BE2C (cell line): ENCODE data around the gene NR5A1.

ENCODE experiments used
- DNase-seq: peaks from one replicate; pipeline ENCODE4 v3.0.0-alpha.2; 2020
- H3K27me3 ChIP-seq: fragments of 250-450 bp; sonication (Bioruptor Pico); 2 replicates; pipeline ENCODE4 v1.5.1; 2020; ENCODE audit warnings: mild to moderate bottlenecking
- H3K36me3 ChIP-seq: fragments of 250-450 bp; sonication (Bioruptor Pico); 2 replicates; pipeline ENCODE4 v1.5.1; 2020; ENCODE audit warnings: mild to moderate bottlenecking
- H3K4me1 ChIP-seq: fragments of 250-450 bp; sonication (Bioruptor Pico); 2 replicates; pipeline ENCODE4 v1.5.1; 2020
- H3K4me3 ChIP-seq: 2 replicates; pipeline ENCODE4 v1.5.1; 2011; ENCODE audit warnings: low read depth, low read length
- H3K9me3 ChIP-seq: fragments of 250-450 bp; sonication (Bioruptor Pico); 2 replicates; pipeline ENCODE4 v1.5.1; 2020
- TF ChIP-seq, protein P1 (sequence below): IDR thresholded peaks from 2 replicates; pipeline ENCODE4 v1.5.1; 2012; ENCODE audit warnings: mild to moderate bottlenecking, low read depth, low read length

NR5A1 gene

GRCh38 chr9:124503713-124504529 is 3.3 kb downstream of the NR5A1 start:
- no peak for DNase-seq
- H3K4me3 ChIP-seq: no peak overlapping the region
- H3K27me3 ChIP-seq: peaks cover 48% of the 10 kb centered on the region
- TF ChIP-seq, protein P1, sequence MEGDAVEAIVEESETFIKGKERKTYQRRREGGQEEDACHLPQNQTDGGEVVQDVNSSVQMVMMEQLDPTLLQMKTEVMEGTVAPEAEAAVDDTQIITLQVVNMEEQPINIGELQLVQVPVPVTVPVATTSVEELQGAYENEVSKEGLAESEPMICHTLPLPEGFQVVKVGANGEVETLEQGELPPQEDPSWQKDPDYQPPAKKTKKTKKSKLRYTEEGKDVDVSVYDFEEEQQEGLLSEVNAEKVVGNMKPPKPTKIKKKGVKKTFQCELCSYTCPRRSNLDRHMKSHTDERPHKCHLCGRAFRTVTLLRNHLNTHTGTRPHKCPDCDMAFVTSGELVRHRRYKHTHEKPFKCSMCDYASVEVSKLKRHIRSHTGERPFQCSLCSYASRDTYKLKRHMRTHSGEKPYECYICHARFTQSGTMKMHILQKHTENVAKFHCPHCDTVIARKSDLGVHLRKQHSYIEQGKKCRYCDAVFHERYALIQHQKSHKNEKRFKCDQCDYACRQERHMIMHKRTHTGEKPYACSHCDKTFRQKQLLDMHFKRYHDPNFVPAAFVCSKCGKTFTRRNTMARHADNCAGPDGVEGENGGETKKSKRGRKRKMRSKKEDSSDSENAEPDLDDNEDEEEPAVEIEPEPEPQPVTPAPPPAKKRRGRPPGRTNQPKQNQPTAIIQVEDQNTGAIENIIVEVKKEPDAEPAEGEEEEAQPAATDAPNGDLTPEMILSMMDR: no peak
- H3K4me1 ChIP-seq: no peaks in the 10 kb centered on the region
- no peaks in the 10 kb centered on the region for H3K36me3 ChIP-seq
- H3K9me3 ChIP-seq: no peaks in the 10 kb centered on the region

DNA sequence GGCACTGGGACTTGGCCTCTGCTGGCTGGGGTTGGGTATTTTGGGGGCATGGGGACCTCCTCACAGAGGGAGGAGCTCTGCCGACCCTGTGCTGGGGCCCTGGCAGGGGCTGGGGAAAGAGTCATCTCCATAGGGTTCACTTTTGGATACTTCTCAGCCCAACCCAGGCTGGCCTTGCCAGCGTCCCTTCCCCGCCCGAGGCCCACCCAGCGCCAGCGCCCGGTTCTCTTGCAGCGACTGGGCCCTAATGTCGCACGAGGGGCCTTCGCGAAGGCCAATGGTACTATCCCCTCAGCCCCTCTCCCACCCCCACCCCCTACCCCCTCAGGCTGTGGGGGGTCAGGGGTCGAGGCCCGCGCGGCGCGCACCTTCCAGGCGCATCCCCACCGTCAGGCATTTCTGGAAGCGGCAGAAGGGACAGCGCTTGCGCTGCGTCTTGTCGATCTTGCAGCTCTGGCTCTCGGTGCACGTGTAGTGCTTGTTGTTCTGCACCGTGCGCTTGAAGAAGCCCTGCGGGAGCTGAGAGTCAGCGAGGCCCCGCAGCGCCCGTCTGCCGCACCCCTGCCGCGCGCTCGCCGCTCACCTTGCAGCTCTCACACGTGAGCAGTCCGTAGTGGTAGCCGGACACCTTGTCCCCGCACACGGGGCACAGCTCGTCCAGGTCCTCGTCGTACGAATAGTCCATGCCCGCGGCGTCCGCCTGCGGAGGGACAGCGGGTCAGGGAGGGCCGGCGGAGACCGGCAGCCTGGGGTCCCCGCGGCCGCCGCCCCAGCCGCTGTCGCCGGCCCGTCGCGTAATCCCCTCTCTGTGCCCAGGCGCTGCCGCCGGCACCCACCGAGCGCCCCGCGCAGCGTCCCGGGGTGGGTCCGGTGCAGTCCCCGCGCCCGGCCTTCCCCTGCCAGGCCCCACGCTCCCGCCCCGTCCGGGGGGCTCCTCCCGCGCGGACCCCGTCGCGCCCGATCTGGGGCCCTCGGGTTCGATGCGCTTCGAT is 4.2 kb downstream of the NR5A1 start:
- peaks cover 48% of the 10 kb centered on the region for H3K27me3 ChIP-seq
- TF ChIP-seq, protein P1: no peak
- DNase-seq: no peak
- no peak overlapping the region for H3K4me3 ChIP-seq
- no peaks in the 10 kb centered on the region for H3K36me3 ChIP-seq
- H3K4me1 ChIP-seq: no peaks in the 10 kb centered on the region
- no peaks in the 10 kb centered on the region for H3K9me3 ChIP-seq

DNA sequence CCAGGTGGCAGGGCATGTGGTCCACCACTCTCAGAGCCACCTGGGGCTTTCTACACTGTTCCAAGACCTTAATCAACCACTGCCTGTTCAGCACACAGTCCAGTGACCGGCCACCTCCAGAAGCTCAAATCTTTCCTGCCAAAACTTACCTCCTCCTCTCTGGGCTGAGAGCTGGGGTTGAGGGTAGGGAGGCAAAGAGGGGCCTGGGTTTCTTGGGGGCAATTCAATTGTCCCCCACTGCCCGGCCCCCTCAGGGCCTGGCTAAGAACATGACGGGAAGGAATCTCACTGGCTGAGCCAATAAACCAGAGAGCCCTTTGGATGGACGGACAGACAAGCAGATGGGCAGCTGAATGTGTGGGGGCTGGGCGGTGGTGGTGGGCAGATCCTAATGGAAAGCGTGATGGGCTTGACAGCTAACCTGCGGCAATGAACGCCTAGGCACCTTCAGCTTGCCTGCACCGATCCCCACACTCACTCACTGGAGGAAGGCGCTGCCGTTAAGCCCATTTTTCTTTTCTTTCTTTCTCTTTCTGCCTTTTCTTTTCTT is 5.4 kb downstream of the NR5A1 start:
- peaks cover 48% of the 10 kb centered on the region for H3K27me3 ChIP-seq

DNA sequence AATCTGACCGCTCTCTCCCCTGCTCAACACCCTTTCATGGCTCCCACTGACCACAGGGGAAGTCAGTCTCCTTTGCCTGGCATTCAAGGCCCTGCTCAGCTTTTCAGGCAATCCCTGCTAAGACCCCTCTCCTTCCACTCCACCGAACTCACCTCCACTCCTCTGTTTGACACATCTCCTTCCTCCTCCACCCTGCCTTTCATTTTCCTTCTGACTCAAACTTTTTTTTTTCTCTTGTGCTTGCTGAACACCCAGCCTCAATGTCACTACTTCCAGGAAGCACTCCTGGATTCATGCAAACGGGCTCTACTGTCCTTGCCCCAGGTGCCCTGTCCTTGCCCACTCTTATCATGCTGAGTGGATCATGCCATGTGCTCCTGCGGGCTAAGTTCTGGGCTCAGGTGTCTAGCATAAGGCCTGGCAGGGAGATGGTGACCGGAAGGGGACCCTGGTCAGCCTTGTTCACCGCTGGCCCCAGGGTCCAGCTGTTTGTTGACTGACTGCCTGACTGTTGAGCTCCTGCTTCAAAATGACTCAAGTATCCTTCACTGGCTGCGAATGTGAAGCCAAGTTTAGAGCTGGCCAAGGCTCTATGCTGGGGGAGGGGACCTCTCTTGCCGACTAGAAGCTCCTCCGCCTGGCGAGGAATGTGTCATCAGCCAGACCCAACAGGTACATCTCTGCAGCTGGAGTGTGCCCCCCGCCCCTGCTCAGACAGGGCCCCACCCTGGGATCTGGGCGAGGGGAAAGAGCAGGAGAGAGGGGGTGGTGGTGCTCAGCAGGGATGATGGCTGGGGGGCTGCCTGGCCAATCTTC is 6.2 kb downstream of the NR5A1 start:
- DNase-seq: no peak
- Histone ChIP-seq H3K4me1 (no peaks in the 10 kb centered on the region), H3K9me3 (no peaks in the 10 kb centered on the region), H3K4me3 (no peak overlapping the region), H3K27me3 (peaks cover 46% of the 10 kb centered on the region), H3K36me3 (no peaks in the 10 kb centered on the region)
- TF ChIP-seq, protein P1: no peak

More for the DNA sequence above, 5.4 kb downstream of the NR5A1 start:
- Histone ChIP-seq H3K4me3 (no peak overlapping the region), H3K36me3 (no peaks in the 10 kb centered on the region), H3K9me3 (no peaks in the 10 kb centered on the region), H3K4me1 (no peaks in the 10 kb centered on the region)
- TF ChIP-seq, protein P1: no peak
- no peak for DNase-seq

- Histone ChIP-seq H3K9me3 (no peaks in the 10 kb centered on the region), H3K27me3 (peaks cover 38% of the 10 kb centered on the region), H3K4me1 (no peaks in the 10 kb centered on the region), H3K36me3 (no peaks in the 10 kb centered on the region), H3K4me3 (no peak overlapping the region)
- TF ChIP-seq, protein P1: no peak
- no peak for DNase-seq
These were observed 7.0 kb downstream of the NR5A1 start for GRCh38 chr9:124500028-124500795.
